LoVo (cell line): ENCODE measurements around the gene CASP2.
"Not testable (repeated sequence)": the region's sequence is repeated elsewhere in the genome, so short reads cannot be mapped to it uniquely, and the experiment has no call there.

Source experiments
- DNase-seq: peaks from one replicate; pipeline ENCODE4 v3.0.0-alpha.2; 2016; ENCODE audit warnings: low spot score

Gene CASP2

GRCh38 chr7:143265017-143265693, 23.0 kb upstream of the CASP2 start:
- no peak for DNase-seq

- no peak for DNase-seq
Observed at GRCh38 chr7:143269251-143269650, 18.9 kb upstream of the CASP2 start.

GRCh38 chr7:143271240-143271639, 16.9 kb upstream of the CASP2 start:
- DNase-seq = no peak

GRCh38 chr7:143272871-143273270, 15.3 kb upstream of the CASP2 start:
- DNase-seq = no peak

GRCh38 chr7:143279186-143280098, 8.7 kb upstream of the CASP2 start:
- DNase-seq = peak; percentile 64

- DNase-seq = no peak
Observed at GRCh38 chr7:143280160-143280559, 8.0 kb upstream of the CASP2 start.

- no peak for DNase-seq
Observed at GRCh38 chr7:143280566-143280965, 7.6 kb upstream of the CASP2 start.

- no peak for DNase-seq
Observed at GRCh38 chr7:143281529-143281928, 6.6 kb upstream of the CASP2 start.

GRCh38 chr7:143282124-143282523, 6.0 kb upstream of the CASP2 start:
- no peak for DNase-seq

- DNase-seq = peak; percentile 45
Observed at GRCh38 chr7:143283381-143283780, 4.8 kb upstream of the CASP2 start.

GRCh38 chr7:143284591-143285469, 3.3 kb upstream of the CASP2 start, which contains the start of gene TMEM139:
Gene TMEM139, plus strand, starts transcription at chr7:143284958. Its CDS starts 1,000 bp downstream, at chr7:143285958.
- DNase-seq = peak; percentile 84

- DNase-seq = peak; percentile 95
Observed at GRCh38 chr7:143285470-143285778, 2.7 kb upstream of the CASP2 start.

- DNase-seq = no peak
Observed at GRCh38 chr7:143285806-143286521, 2.2 kb upstream of the CASP2 start.

- DNase-seq = no peak
Observed at GRCh38 chr7:143286522-143286890, 1.6 kb upstream of the CASP2 start.

- DNase-seq = no peak
Observed at GRCh38 chr7:143287339-143287934, 714 bp upstream of the CASP2 start.

- DNase-seq = no peak
Observed at GRCh38 chr7:143288836-143289235, 685 bp downstream of the CASP2 start.

- no peak for DNase-seq
Observed at GRCh38 chr7:143289421-143289820, 1.3 kb downstream of the CASP2 start.

GRCh38 chr7:143289888-143290287, 1.7 kb downstream of the CASP2 start:
- DNase-seq = not testable (repeated sequence)

GRCh38 chr7:143290293-143290692, 2.1 kb downstream of the CASP2 start:
- DNase-seq = no peak

- no peak for DNase-seq
Observed at GRCh38 chr7:143292876-143293275, 4.7 kb downstream of the CASP2 start.

- DNase-seq = no peak
Observed at GRCh38 chr7:143295870-143296269, 7.7 kb downstream of the CASP2 start.
